Ovary (tissue), 3 donors: ENCODE data around the gene GGACT.

Source experiments
- POLR2A ChIP-seq: fragments of 450-650 bp; IDR thresholded peaks from one replicate; pipeline ENCODE4 v1.6.1; 2017; ENCODE audit warnings: antibody characterized with exemption, mild to moderate bottlenecking, moderate library complexity
- TF ChIP-seq, protein P1 (sequence below), 3 donors: fragments of 450-650 bp in 2 of 3; fragments of 200-600 bp in 1 of 3; IDR thresholded peaks; one replicate each; pipeline versions ENCODE4 v1.5.1 to v1.8.0; 2016 to 2022; ENCODE audit warnings: antibody characterized with exemption in 3 of 3, mild to moderate bottlenecking in 1 of 3
- donor health status: DM: no; HTN: no; CAD: no.

DNA sequence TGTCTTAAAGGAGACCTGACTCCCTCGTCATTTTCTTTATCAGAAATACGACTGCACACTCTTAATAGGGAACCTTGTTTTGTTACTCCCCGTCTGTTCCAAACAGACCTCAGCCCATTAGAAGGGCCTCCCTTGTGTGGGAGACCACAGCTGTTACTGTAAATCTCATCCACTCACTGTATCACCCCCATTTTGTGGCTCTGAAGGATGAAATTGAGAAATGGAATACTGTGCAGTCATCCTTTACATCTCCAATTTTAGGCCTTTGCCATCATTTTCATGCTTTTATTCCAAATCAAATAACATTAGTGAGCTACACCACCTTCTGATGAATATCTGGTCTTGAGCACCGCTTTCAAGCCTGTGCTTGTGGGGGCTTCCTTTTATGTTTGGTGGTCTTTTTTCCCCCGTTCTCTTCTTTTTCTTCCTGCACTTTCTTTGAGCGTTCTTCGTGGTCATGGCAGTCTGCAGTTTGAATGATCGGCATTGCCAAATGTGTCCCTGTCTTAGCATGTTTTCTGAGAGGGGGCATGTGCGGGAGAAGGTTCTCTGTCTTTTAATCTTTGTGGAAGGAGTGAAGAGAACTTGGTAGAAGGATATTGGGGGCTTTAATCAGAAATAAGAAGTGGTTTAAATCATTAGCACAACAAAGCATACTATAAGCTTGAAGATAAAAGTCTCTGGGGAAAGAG lies 65.8 kb downstream of the GGACT start:
- TF ChIP-seq, protein P1, sequence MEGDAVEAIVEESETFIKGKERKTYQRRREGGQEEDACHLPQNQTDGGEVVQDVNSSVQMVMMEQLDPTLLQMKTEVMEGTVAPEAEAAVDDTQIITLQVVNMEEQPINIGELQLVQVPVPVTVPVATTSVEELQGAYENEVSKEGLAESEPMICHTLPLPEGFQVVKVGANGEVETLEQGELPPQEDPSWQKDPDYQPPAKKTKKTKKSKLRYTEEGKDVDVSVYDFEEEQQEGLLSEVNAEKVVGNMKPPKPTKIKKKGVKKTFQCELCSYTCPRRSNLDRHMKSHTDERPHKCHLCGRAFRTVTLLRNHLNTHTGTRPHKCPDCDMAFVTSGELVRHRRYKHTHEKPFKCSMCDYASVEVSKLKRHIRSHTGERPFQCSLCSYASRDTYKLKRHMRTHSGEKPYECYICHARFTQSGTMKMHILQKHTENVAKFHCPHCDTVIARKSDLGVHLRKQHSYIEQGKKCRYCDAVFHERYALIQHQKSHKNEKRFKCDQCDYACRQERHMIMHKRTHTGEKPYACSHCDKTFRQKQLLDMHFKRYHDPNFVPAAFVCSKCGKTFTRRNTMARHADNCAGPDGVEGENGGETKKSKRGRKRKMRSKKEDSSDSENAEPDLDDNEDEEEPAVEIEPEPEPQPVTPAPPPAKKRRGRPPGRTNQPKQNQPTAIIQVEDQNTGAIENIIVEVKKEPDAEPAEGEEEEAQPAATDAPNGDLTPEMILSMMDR (IDR thresholded peaks at IDR 0.05) = no peak
- TF ChIP-seq POLR2A = no peak
